Measurements from ENCODE around the gene LCN6. TPM values are rescaled to one million over a fixed set of nuclear protein-coding genes. Genes with fewer than 3 reads are reported as not detected.

Gene LCN6
- total and polyA plus RNA-seq, 9 of the 15 experiments (the other 6 are each of a cell fraction or from before 2014, with no cell fraction given) = 0.10 to 0.45 (median 0.37) TPM; not detected in 5

DNA sequence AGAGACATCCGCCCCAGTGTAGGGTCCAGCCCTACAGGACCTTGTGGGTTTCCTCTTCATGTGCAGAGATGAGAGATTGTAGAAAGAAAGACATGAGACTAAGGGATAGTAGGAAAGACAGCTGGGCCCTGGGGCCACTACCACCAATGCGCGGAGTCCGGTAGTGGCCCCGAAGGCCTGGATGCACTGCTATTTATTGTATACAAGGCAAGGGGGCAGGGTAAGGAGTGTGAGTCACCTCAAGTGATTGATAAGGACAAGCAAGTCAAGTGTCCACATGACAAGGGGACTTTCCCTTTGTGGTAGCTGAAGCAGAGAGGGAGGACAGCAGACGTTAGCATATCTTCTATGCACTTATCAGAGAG, 36.7 kb upstream of the LCN6 start (continued):
- TF ChIP-seq, protein P1, sequence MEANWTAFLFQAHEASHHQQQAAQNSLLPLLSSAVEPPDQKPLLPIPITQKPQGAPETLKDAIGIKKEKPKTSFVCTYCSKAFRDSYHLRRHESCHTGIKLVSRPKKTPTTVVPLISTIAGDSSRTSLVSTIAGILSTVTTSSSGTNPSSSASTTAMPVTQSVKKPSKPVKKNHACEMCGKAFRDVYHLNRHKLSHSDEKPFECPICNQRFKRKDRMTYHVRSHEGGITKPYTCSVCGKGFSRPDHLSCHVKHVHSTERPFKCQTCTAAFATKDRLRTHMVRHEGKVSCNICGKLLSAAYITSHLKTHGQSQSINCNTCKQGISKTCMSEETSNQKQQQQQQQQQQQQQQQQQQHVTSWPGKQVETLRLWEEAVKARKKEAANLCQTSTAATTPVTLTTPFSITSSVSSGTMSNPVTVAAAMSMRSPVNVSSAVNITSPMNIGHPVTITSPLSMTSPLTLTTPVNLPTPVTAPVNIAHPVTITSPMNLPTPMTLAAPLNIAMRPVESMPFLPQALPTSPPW (CRISPR knock-in tag; IDR thresholded peaks at IDR 0.05) = no peak
- no peak for TF ChIP-seq ZBTB43 (CRISPR knock-in tag; IDR thresholded peaks at IDR 0.05)
- TF ChIP-seq BACH1 (tag; IDR thresholded peaks at IDR 0.05) = no peak
- TF ChIP-seq MTA2 (IDR thresholded peaks at IDR 0.05; ENCODE audit: low read depth) = no peak
- TF ChIP-seq ZNF668 (CRISPR knock-in tag; IDR thresholded peaks at IDR 0.05) = no peak
- no peak for TF ChIP-seq THRB (CRISPR knock-in tag; conservative IDR thresholded peaks at IDR 0.05)
- TF ChIP-seq RFX5 (IDR thresholded peaks at IDR 0.05; ENCODE audit: low read depth, low read length) = no peak
- TF ChIP-seq HDGF (IDR thresholded peaks at IDR 0.05) = no peak
- TF ChIP-seq ZBTB9 (CRISPR knock-in tag; IDR thresholded peaks at IDR 0.05) = no peak
- TF ChIP-seq NBN (IDR thresholded peaks at IDR 0.05; ENCODE audit: low read depth) = no peak
- peak; percentile 18 for TF ChIP-seq TAF1 (IDR thresholded peaks at IDR 0.05; ENCODE audit: control insufficient read depth, extremely low read depth, insufficient read depth, low read length, severe bottlenecking)
- no peak for TF ChIP-seq GATAD2B (IDR thresholded peaks at IDR 0.05; ENCODE audit: borderline replicate concordance)
- peak; percentile 45; the same call in 1 of the 2 replicates for TF ChIP-seq CREM (IDR thresholded peaks at IDR 0.05; ENCODE audit: low read depth)
- TF ChIP-seq, protein P2, sequence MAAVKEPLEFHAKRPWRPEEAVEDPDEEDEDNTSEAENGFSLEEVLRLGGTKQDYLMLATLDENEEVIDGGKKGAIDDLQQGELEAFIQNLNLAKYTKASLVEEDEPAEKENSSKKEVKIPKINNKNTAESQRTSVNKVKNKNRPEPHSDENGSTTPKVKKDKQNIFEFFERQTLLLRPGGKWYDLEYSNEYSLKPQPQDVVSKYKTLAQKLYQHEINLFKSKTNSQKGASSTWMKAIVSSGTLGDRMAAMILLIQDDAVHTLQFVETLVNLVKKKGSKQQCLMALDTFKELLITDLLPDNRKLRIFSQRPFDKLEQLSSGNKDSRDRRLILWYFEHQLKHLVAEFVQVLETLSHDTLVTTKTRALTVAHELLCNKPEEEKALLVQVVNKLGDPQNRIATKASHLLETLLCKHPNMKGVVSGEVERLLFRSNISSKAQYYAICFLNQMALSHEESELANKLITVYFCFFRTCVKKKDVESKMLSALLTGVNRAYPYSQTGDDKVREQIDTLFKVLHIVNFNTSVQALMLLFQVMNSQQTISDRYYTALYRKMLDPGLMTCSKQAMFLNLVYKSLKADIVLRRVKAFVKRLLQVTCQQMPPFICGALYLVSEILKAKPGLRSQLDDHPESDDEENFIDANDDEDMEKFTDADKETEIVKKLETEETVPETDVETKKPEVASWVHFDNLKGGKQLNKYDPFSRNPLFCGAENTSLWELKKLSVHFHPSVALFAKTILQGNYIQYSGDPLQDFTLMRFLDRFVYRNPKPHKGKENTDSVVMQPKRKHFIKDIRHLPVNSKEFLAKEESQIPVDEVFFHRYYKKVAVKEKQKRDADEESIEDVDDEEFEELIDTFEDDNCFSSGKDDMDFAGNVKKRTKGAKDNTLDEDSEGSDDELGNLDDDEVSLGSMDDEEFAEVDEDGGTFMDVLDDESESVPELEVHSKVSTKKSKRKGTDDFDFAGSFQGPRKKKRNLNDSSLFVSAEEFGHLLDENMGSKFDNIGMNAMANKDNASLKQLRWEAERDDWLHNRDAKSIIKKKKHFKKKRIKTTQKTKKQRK (IDR thresholded peaks at IDR 0.05; ENCODE audit: borderline replicate concordance, low read depth, low read length) = no peak
- TF ChIP-seq, protein P3, sequence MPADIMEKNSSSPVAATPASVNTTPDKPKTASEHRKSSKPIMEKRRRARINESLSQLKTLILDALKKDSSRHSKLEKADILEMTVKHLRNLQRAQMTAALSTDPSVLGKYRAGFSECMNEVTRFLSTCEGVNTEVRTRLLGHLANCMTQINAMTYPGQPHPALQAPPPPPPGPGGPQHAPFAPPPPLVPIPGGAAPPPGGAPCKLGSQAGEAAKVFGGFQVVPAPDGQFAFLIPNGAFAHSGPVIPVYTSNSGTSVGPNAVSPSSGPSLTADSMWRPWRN (IDR thresholded peaks at IDR 0.05; ENCODE audit: low read depth) = no peak
- no peak for TF ChIP-seq GABPB1 (CRISPR knock-in tag; IDR thresholded peaks at IDR 0.05)
- TF ChIP-seq RBBP5 (IDR thresholded peaks at IDR 0.05; ENCODE audit: borderline replicate concordance, insufficient read depth, low read length, poor library complexity, severe bottlenecking) = no peak
- no peak for TF ChIP-seq ZNF445 (CRISPR knock-in tag; IDR thresholded peaks at IDR 0.05; ENCODE audit: low read depth)

Data from K562 (cell line).